HG03103 (cell line): ENCODE results near the gene WDR81.
"Not testable (repeated sequence)": the region's sequence is repeated elsewhere in the genome, so short reads cannot be mapped to it uniquely, and the experiment has no call there.

ENCODE experiments used
- ATAC-seq: cut with Tn5 transposase; IDR thresholded peaks from one replicate; pipeline ENCODE4 v1.9.1; 2021; ENCODE audit warnings: low read depth; ENCODE audit not compliant: unreplicated experiment

Gene WDR81

GRCh38 chr17:1752425-1753262 is 28.1 kb downstream of the WDR81 start:
- ATAC-seq = no peak

- ATAC-seq = no peak
Observed at GRCh38 chr17:1753767-1754429, 29.4 kb downstream of the WDR81 start.

- ATAC-seq = no peak
Observed at GRCh38 chr17:1754430-1755112, 30.1 kb downstream of the WDR81 start.

GRCh38 chr17:1755252-1755826 is 30.8 kb downstream of the WDR81 start:
- no peak for ATAC-seq

GRCh38 chr17:1755827-1756262 is 31.3 kb downstream of the WDR81 start:
- ATAC-seq = no peak

- no peak for ATAC-seq
Observed at GRCh38 chr17:1758807-1759206, 34.3 kb downstream of the WDR81 start.

GRCh38 chr17:1759529-1759928 is 35.0 kb downstream of the WDR81 start:
- ATAC-seq = no peak

GRCh38 chr17:1762233-1762900 is 37.9 kb downstream of the WDR81 start:
- ATAC-seq = no peak

GRCh38 chr17:1762901-1763898 is 38.7 kb downstream of the WDR81 start:
- no peak for ATAC-seq

GRCh38 chr17:1764284-1764683 is 39.8 kb downstream of the WDR81 start:
- no peak for ATAC-seq

- not testable (repeated sequence) for ATAC-seq
Observed at GRCh38 chr17:1764705-1765104, 40.2 kb downstream of the WDR81 start.

- no peak for ATAC-seq
Observed at GRCh38 chr17:1765576-1765975, 41.1 kb downstream of the WDR81 start.

- no peak for ATAC-seq
Observed at GRCh38 chr17:1766382-1767135, 42.1 kb downstream of the WDR81 start.

GRCh38 chr17:1767358-1767757 is 42.9 kb downstream of the WDR81 start:
- ATAC-seq = no peak

- ATAC-seq = no peak
Observed at GRCh38 chr17:1769822-1770477, 45.4 kb downstream of the WDR81 start.

GRCh38 chr17:1773000-1773695 is 48.6 kb downstream of the WDR81 start:
- ATAC-seq = not testable (repeated sequence)

GRCh38 chr17:1773696-1774181 is 49.2 kb downstream of the WDR81 start:
- no peak for ATAC-seq
